GM20000 (cell line): ENCODE results near the gene CFAP300.

Source experiments
- DNase-seq: peaks from one replicate; pipeline ENCODE4 v3.0.0; 2012; ENCODE audit warnings: low spot score
- TF ChIP-seq, protein P1 (sequence below): IDR thresholded peaks from 2 replicates; pipeline ENCODE4 v1.5.1; 2012; ENCODE audit warnings: mild to moderate bottlenecking, control low read depth; ENCODE audit errors: extremely low read depth, missing control alignments

CFAP300 gene

DNA sequence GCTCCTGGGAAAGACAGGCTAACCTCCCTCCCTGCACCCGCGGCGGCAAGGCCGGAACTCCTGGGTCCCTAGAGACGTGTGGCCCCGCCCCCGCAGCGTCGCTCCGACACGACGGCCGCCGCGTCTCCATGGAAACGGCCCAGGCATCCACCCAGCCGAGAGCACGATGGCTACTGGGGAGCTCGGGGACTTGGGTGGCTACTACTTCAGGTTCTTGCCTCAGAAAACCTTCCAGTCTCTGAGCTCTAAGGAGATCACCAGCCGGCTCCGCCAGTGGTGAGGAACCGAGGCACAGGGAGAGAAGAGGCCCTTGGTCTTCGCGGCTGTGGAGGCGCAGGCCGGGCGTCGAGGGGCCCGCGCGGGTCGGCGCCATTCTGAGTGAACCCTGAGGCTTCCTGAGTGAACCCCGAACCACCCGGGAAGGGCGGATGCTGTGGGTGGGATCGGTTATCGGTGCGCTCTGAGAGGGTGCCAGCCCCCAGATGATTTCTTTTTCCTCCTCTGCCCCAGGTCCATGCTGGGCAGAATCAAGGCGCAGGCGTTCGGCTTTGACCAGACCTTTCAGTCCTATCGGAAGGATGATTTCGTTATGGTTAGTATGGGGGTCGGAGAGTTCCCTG lies at the start of gene CFAP300:
Gene CFAP300 (plus strand): TSS at position 133 of the 620 bp plus-strand sequence. CDS start 34 bp downstream, at position 167.
- TF ChIP-seq, protein P1, sequence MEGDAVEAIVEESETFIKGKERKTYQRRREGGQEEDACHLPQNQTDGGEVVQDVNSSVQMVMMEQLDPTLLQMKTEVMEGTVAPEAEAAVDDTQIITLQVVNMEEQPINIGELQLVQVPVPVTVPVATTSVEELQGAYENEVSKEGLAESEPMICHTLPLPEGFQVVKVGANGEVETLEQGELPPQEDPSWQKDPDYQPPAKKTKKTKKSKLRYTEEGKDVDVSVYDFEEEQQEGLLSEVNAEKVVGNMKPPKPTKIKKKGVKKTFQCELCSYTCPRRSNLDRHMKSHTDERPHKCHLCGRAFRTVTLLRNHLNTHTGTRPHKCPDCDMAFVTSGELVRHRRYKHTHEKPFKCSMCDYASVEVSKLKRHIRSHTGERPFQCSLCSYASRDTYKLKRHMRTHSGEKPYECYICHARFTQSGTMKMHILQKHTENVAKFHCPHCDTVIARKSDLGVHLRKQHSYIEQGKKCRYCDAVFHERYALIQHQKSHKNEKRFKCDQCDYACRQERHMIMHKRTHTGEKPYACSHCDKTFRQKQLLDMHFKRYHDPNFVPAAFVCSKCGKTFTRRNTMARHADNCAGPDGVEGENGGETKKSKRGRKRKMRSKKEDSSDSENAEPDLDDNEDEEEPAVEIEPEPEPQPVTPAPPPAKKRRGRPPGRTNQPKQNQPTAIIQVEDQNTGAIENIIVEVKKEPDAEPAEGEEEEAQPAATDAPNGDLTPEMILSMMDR: no peak
- peak; percentile 23 for DNase-seq

DNA sequence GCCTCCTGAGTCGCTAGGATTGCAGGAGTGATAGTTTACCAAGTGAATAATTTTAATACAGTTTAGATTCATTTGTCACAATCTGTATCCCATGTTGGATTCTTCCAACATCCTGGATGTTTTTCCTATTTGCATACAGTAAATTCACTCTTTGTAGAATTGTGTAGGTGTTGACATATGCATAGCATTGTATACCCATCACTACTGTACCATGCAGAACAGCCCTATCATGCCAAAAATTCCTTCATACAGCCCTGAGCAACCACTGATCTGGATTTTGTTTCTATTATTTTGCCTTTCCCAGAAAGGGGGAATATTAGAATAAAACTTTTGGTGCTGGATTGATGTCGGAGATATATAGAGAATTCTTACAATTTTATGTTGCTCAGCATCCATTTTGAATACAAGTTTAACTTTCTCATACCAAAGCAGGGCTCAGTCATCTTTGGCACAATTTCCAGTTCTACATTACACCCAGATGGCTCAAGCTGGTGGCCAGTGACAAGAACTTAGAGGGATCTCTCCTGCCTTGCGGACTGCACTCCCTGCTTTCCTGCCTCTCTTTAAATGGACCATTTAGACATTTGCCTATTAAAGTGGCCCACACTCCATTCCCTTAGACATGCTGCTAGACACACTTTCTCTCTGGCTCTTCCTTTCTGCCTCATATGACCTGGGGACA lies 45.4 kb upstream of the CFAP300 start:
- no peak for DNase-seq
- TF ChIP-seq, protein P1: no peak

DNA sequence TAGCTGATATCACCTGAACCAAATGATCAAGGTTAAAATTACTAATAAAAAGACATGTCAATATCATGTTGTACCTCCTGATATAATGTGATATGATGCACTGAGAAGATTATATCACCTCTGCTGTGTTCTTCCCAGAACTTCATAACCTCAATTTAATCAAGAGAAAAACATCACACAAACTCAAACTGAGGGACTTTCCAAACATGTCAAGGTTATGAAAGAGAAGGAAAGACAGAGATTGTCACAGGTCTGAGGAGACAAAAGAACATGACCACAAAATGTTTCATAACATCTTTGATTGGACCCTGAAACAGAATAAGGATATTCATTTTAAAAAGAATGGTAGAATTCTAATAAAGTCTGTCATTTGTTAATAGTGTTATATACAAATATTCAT lies 43.0 kb upstream of the CFAP300 start:
- no peak for DNase-seq

DNA sequence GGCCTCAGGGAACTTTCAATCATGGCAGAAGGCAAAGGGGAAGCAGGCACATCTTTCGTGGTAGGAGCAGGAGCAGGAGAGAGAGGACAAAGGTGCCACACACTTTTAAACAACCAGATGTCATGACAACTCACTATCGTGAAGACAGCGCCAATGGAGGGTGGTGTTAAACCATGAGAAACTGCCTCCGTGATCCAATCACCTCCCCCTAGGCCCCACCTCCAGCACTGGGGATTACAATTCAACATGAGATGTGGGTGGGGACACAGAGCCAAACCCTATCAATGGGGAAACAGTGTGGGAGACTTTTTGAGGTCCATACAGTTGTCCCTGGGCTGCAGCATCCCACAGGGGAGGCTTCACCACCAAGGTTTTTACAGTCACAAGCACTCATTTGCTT lies 41.9 kb upstream of the CFAP300 start:
- TF ChIP-seq, protein P1: no peak
- no peak for DNase-seq

More for the DNA sequence above, 43.0 kb upstream of the CFAP300 start:
- TF ChIP-seq, protein P1: no peak

DNA sequence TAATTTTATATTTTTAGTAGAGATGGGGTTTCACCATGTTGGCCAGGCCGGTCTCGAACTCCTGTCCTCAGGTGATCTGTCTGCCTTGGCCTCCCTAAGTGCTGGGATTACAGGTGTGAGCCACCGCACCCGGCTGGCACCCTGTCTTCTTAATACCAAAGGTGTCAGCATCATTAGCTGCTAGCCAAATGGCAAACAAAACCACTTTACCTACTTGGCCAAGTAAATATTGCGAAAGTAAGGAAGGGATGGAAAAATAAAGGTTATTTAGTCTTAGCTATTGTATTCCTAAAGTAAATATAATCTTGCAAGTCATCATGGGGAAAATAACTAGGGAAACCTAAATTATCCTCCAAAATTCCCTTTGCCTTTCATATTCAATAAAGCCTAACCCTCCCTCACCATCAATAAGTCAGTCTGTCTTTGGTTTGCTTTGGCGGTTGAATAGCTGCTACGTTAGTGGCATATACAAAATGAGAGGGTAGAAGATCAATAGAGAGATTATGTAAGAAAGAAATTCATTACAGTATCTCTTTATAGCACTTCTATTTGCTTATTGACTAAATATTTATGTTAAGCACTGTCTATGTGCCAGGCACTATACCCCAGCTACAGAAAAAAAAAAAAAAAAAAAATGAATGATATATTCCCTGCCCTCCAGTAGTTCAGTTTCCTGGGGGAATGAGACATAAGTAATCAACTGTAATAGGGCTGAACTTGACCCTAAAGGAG lies 40.2 kb upstream of the CFAP300 start:
- no peak for DNase-seq
- TF ChIP-seq, protein P1: no peak

DNA sequence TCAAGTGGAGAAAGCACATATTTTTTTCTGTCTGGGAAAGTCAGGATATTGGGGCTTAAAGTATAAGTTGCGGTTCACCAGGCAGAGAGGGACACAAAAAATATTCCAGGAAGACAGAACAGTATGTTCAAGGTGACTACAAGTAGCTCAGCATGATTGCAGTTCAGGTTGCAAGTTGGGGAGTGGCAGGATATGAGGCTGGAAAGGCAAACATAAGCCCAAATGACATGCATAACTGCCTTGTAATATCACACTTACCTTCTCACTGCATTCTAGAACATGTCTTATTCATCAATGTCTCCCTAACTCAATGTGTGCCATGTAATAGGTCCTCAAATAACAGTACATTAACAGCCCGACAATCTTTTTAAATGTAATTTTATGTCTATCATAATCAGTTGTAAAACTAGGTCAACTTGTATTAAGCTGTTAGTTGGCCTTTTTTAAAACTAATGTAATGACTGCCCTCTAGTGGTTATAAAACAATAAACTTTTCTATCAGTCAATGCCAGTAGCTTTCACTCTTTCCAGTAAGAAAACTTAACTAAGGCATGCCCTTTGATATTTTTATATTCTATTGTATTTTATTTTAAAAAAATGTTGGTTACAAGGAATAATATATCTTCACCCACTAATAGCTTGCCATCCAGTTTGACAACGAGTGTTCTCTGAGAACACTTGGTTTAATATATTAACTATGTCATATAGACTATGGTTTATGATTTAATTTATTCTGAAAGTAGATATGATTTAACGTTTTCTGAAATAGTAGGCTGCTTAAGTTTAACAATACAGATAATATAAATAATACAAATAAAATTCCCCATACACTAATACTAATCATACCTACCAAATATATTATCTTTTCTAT lies 39.4 kb upstream of the CFAP300 start:
- peak; percentile 44 for DNase-seq
- TF ChIP-seq, protein P1: peak; percentile 41
